Keratinocyte (primary cell): Measurements from ENCODE around the gene KRT81.

Experiments
- EZH2 ChIP-seq: IDR thresholded peaks from one replicate; pipeline ENCODE4 v1.6.1; 2012; ENCODE audit warnings: inconsistent platforms, mild to moderate bottlenecking, low read length, moderate library complexity
- TF ChIP-seq, protein P1 (sequence below), 3 experiments: IDR thresholded peaks in 1 of 3; conservative IDR thresholded peaks in 1 of 3; optimal IDR thresholded peaks in 1 of 3; 2 replicates in 2 of 3; 3 replicates in 1 of 3; pipeline versions ENCODE3 to v1.5.1; 2011; ENCODE audit warnings: low read length in 3 of 3, mild to moderate bottlenecking in 3 of 3, moderate library complexity in 2 of 3, control low read depth in 1 of 3, inconsistent platforms in 1 of 3; ENCODE audit not compliant: insufficient read depth in 2 of 3; ENCODE audit errors: extremely low read depth in 1 of 3

DNA sequence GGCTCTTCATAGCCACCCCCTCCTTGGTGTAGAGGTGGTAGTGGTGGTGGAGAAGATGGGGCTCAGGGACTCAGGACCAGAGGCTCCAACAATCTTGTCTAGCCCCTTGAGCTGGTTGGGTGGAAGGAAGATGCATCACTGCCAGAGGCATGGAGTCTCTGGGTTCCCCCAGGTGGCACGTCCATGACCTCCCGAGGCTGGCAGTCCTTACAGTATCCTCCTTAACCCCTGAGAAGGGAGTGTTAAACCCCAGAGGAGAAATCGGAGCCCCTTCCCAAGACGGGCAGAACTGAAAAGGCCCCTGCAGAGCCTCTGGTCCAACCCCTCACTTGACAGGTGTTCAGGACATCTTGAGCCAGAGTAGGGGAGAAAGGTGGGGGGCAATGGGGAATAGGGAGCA, 20.8 kb upstream of the KRT81 start:
- TF ChIP-seq, protein P1, sequence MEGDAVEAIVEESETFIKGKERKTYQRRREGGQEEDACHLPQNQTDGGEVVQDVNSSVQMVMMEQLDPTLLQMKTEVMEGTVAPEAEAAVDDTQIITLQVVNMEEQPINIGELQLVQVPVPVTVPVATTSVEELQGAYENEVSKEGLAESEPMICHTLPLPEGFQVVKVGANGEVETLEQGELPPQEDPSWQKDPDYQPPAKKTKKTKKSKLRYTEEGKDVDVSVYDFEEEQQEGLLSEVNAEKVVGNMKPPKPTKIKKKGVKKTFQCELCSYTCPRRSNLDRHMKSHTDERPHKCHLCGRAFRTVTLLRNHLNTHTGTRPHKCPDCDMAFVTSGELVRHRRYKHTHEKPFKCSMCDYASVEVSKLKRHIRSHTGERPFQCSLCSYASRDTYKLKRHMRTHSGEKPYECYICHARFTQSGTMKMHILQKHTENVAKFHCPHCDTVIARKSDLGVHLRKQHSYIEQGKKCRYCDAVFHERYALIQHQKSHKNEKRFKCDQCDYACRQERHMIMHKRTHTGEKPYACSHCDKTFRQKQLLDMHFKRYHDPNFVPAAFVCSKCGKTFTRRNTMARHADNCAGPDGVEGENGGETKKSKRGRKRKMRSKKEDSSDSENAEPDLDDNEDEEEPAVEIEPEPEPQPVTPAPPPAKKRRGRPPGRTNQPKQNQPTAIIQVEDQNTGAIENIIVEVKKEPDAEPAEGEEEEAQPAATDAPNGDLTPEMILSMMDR (optimal IDR thresholded peaks at IDR 0.05 in 1 of 3, IDR thresholded peaks at IDR 0.05 in 1 of 3, conservative IDR thresholded peaks at IDR 0.05 in 1 of 3; ENCODE audit: extremely low read depth in 1 of 3, insufficient read depth in 2 of 3, low read length in 3 of 3), result no peak
- TF ChIP-seq EZH2, result no peak
